Neural cell (in vitro differentiated cells): ENCODE results near the gene ABCF2. TPM values are rescaled to one million over a fixed set of nuclear protein-coding genes. Genes with fewer than 3 reads are reported as not detected.

ENCODE experiments used
- polyA plus RNA-seq: library from polyadenylated mRNA; depleted of rRNA; stranded (reverse); fragments of >200 nt; gene quantifications from 2 replicates; pipeline ENCODE4 v1.2.3, GENCODE V29; 2014

ABCF2 gene
- polyA plus RNA-seq, 1 donor from 2014 or later: 32.7 TPM

Other genes starting within 250 kb of the ABCF2 start
- gene KCNH2, start 248.9 kb downstream of the ABCF2 start, polyA plus RNA-seq: 24.4 and 35.5 TPM in 2 replicates
- gene NOS3, start 236.2 kb downstream of the ABCF2 start, polyA plus RNA-seq: not detected in 2 replicates
- gene ATG9B, start 202.7 kb downstream of the ABCF2 start, polyA plus RNA-seq: 1.2 and 1.4 TPM in 2 replicates
- gene ABCB8, start 198.8 kb downstream of the ABCF2 start, polyA plus RNA-seq: 34.4 and 40.5 TPM in 2 replicates
- gene ASIC3, start 178.7 kb downstream of the ABCF2 start, polyA plus RNA-seq: 3.3 and 4.4 TPM in 2 replicates
- gene CDK5, start 169.3 kb downstream of the ABCF2 start, polyA plus RNA-seq: 82.2 and 88.3 TPM in 2 replicates
- 2.4 and 4.8 TPM in 2 replicates for gene SLC4A2, start 167.6 kb downstream of the ABCF2 start, polyA plus RNA-seq
- gene FASTK, start 146.4 kb downstream of the ABCF2 start, polyA plus RNA-seq: 147 and 182 TPM in 2 replicates
- gene TMUB1, start 143.7 kb downstream of the ABCF2 start, polyA plus RNA-seq: 35.2 and 43.9 TPM in 2 replicates
- gene AGAP3, start 140.7 kb downstream of the ABCF2 start, polyA plus RNA-seq: 92.9 and 117 TPM in 2 replicates
- gene GBX1, start 59.5 kb downstream of the ABCF2 start, polyA plus RNA-seq: not detected in 2 replicates
- not detected in 2 replicates for gene ASB10, start 40.0 kb downstream of the ABCF2 start, polyA plus RNA-seq
- not detected in 2 replicates for gene H2BK1, start 16.7 kb downstream of the ABCF2 start, polyA plus RNA-seq
- gene CHPF2, start 5.3 kb upstream of the ABCF2 start, polyA plus RNA-seq: 22.1 and 22.5 TPM in 2 replicates
- gene SMARCD3, start 21.5 kb upstream of the ABCF2 start, polyA plus RNA-seq: 199 and 216 TPM in 2 replicates
- gene NUB1, start 114.6 kb upstream of the ABCF2 start, polyA plus RNA-seq: 40.0 and 48.4 TPM in 2 replicates
- 45.6 and 46.2 TPM in 2 replicates for gene WDR86, start 182.8 kb upstream of the ABCF2 start, polyA plus RNA-seq
- not detected in 2 replicates for gene CRYGN, start 212.9 kb upstream of the ABCF2 start, polyA plus RNA-seq